NCI-H748 (cell line): Measurements from ENCODE around the gene DDX42.

Source experiments
- DNase-seq: peaks from one replicate; lab custom pipeline; 2025; ENCODE audit not compliant: unreplicated experiment; lab: John Stamatoyannopoulos, UW

Gene DDX42

DNA sequence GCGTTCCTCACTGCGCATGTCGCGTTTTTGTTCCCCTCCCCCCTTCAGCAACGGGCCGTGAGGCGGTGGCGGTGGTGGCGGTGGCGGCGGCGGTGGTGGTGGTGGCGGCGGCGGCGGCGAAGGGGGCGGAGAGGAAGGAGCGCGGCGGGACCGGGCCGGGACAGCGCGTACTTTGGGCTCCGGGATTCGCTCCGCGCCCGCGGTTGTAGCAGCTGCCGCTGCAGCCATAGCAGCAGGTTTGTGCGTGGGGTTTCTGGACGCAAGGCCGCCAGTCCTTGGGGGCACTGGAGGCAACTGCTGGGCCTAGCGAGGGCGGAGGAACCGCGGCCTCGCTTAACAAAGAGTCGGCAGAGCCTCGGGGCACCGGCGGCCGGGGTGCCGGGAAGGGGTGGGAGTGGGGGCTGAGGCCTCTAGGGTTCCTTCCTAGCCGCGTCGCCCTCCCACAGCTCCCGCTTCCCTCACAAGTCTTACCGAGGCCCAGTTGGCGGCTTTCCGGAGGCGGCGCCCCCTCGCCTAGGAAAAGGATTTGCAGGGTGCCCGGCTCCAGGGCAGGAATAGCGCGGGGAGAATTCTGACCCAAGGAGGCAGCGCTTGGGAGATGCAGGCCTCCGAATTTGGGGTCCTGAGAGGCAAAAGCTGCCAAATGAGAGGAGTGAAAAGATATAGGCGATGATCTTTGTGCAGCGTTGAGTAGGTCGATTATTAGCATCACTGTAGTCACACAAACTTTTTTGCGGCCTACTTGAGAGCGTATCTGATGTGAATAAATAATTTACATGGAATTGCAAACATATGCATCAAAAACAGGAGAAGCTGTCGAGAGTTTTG is at the start of gene DDX42:
DDX42 (plus strand) TSS at position 30 of the 828 bp plus-strand sequence. CDS start 12,880 bp downstream, outside the sequence.
- DNase-seq, result peak; percentile 70

- DNase-seq, result no peak
These were observed 38.3 kb upstream of the DDX42 start for GRCh38 chr17:63735691-63736090.

GRCh38 chr17:63740464-63741142 is 33.4 kb upstream of the DDX42 start:
- DNase-seq, result peak; percentile 26

DNA sequence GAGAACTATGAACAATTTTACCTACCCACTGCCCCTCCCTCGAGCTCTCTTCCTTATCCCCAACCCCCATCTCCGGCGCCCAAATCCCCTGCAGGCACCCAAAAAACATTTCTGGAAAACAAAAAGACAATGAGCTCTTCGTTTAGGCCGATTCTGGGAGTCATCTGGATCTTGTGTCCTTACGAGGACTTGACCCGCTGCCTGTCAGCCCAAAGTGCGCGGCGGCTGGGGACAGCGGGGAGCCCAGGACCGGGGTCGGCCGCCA is 32.9 kb upstream of the DDX42 start:
- no peak for DNase-seq

DNA sequence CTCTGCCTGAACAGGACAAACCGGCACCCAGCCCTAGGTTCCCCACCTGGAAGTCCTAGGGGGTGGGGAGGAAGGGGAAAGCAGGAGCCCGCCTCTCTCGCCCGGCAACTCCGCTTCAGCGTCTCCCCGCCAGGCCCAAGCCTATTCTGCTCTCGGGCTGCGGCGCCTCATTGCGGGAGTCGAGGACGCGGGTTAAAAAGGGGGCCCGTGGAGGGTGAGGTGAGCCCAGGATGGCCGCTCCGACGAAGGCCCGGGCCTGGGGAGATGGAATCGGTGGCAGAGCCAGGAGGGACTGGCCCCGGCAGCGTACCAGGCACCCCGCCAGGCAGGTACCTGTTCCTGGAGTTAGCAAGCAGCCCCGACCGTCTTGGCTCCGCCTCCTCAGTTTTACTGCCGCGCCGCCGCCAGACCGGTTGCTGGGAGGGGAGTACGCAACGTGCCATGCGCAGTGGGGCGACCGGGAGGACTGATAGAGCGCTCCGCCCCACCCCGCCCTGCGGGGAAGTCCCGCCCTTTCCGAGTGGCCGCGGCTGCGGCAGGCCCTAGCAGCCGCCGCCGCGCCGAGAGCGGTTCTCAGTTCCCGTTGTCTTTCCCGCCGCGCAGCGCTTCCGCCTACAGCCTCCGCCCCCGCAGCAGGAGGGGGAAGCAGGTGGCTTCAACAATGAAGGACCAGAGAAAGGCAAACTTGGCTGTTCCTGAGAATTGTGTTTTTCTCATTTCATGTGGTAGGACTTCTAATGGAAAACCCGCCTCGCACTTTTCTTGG is 32.4 kb upstream of the DDX42 start, which contains the start of gene STRADA:
STRADA (minus strand) TSS at position 392 of the 766 bp plus-strand sequence. CDS start 13,430 bp downstream, outside the sequence.
- DNase-seq, result peak; percentile 99

DNA sequence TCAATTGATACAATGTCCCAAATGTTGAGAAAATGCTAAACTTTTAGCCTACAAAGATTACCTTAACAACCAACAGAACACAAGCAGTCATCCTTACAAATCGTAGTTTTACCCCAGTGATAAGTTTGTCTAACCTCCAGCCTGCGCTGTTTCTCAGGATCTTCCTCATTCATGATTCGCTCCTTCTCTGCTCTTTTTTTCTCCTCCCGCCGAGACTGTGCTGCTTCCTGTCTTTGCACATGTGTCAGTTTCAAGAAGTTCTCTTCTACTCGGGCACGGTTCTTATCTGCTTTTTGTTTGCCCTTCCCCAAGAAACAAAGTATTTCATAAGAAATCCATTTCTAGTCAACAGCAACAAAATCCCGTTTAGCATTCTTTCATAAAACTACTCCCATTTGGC is 22.2 kb upstream of the DDX42 start:
- DNase-seq, result no peak

DNA sequence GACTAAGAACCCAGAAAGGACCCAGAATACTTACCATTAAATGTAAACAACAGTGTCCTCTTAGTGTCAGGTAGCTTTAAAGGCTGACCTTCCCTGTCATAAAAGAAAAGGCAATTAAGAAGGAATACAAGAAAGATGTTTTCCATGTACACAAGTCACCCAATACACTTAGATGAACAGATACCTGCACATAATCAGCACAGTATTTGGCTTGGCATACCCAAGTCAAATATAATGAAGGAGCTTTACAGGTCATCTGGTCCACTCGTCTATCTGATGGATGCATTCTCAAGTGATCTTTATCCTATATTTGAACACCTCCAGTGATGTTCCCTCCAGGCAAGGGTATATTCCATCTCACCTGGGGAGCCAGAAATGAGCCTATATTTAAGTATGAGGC is 21.3 kb upstream of the DDX42 start:
- no peak for DNase-seq

DNA sequence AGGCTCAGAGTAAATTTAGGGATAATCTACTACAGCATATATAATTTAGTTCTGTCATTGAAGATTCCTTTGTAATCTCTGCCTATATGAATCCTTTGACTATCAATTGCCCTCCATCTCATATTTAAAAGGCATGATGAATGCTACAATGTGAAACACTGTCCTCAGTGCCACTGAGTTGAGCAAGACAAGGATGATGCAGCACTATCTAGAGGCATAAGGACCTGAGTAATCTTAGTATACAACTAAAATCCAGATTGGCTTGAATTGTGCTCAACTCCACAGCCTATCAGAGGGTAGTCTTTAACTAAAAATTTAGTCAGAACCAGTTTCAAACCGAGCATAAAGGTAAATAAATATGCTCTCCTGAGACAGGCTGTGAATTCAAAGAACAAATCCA is 20.8 kb upstream of the DDX42 start:
- DNase-seq, result no peak

GRCh38 chr17:63754046-63754445 is 19.9 kb upstream of the DDX42 start:
- no peak for DNase-seq

DNA sequence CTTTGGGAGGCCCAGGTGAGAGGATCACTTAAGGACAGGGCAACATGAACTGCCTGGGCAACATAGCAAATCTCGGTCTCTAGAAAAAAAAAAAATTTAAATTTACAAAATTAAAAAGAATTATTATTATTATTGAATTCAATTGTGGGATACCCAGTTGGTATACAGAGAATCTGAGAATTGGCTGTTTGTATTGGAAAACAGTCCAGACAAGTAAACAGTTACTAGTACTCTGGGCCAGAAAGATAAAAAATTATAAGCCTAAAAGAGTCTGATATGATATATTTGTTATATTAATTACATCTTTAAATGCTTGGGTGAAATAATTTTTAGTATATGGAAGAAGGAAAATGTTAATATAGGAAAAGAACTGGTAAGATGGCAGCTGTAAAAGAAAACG is 15.5 kb upstream of the DDX42 start:
- no peak for DNase-seq

DNA sequence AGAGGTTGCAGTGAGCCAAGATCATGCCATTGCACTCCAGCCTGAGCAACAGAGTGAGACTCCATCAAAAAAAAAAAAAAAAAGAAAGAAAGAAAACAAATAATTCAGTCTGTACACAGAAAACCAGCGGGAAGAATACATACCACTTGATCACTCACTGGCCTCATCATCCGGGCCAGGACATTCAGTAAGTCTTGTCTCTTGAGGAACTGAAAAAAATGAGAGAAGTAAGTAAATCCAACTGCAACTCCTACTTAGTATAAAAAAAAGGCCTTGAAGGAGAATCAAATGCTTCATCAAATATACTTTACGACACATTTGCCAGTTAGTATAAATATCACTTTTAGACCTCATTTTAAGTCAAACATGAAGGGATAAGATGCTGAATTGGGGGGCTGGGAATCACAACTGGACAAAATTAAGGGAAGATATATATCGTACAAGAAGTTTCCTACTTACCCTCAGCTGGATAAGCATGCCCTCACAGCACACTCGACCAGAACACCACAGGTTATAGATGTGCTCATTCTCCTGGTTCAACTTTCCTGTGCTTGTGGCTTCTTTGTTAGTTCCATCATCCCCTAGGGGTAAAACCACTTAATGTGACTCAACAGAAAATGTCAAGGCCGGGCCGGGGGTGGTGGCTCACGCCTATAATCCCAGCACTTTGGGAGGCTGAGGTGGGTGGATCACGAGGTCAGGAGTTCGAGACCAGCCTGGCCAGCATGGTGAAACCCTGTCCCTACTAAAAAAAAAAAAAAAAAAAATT is 13.0 kb upstream of the DDX42 start:
- no peak for DNase-seq

DNA sequence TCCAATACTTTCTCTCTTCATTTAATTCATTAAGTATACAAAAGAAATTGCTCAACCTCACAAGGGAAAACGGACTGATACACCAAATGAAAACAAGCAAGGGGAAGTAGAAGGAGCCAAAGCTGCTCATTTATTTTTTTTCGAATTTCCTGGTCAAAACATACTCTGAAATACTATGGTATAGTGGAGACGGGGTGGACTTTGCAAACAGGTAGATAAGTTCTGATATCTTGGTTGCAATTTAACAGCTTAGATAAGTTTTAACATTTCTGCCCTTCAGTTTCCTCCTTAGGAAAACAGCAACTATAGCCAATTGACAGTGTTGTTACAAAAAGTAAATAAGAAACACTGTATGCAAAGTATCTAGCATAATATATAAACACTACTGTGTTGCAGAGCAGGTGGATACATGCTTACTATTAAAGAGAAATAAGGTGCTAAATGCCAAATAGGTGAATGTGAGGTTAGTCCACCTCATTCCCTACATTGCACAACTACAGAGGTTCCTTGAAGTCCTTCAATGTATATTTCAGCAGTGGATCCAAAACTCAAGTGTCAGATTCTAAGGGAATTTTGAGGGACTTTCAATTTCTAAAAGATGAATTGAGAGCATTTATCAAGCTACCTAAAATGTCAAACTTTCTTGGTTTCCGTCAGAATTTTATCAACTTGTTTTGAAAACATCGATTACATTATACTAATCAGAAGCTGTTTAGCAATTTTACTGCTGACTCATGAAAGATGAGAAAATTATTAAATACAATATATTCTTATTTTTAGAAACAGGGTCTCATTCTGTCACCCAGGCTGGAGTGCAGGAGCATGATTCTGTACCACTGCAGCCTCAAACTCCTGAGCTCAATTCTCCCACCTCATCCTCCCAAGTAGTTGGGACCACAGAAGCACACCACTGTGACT is 11.6 kb upstream of the DDX42 start:
- no peak for DNase-seq

GRCh38 chr17:63764716-63765115 is 9.3 kb upstream of the DDX42 start:
- DNase-seq, result no peak

DNA sequence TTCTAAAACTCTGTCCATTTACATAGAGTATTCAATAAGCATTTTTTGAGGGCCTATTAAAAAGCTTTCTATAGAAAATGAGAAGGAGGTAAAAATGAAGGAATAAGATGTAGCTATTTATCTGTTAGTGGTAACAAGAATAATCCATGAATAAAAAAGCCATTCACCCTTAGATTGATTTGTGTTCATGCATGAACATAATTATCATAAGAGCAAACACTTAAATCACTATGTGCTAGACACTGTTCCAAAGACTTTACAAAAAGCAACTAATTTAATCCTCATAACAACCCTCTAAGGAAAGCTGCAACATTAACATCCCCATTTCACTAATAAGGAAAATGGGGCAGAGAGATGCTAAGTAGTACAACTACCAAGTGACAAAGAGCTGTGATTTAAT is 7.2 kb upstream of the DDX42 start:
- DNase-seq, result no peak

- no peak for DNase-seq
These were observed 5.5 kb upstream of the DDX42 start for GRCh38 chr17:63768433-63768832.

DNA sequence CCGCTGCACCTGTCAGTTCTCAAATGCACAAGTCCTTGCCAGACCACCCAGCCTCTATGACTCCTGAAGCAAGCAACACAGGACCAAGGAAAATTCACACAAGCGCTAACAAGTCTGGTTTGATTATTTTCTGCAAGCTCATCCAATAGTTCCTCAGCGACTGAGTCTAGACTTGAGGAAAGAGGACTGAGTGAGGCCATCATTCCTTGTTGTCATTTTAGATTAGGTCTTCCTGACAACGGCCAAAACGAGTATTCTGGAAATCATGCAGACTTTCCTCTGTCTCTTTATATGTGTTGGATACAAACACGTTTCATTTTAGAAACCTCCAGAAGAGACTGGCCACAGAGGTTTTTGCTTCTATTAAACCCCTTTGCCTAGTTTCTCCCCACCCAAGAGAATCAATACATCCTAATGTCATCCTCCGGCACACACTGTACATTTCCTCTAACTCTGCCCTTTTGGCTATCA is 1.1 kb upstream of the DDX42 start:
- DNase-seq, result peak; percentile 21

DNA sequence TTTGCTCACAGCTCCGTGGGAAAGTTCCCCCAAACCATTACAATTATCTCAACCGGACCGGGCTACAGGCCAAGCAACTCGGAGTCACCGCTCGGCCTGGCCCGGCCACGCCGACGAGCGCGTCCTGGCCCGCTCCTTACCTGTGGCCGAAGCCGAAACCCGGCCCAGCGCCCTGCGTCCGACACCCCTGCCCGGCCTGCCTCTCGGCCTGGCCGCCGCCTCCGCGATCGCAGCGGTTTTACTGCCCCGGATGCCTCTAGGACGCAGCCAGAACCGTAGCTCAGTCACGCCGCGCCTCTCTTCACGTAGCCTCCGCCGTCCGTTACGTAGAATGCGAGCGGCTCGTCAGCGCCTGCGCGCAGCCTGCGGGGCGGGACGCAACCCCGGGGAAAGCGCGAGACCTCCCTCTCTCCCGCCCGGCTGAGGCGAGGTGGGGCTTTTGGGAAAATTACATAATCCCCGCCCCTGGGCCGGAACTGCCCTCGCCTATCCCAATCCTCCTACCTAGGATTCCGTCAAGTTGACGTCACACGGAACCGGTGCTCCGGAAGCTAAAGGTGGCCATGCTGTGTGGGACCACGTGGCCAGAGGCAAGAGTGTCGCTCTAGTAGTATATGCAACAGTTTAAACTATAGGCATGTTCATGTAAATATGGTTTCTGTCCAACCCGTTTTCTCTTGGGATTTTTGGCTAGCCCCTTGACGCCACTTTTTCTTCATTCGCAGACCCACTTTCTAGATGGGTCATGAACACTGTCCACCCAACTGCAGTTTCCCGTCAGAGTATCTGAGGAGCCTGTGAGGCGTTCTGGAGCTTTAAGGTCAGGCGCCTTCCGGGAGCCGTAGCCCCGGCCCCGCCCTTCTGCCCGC is 464 bp upstream of the DDX42 start, which contains the start of gene CCDC47:
CCDC47 (minus strand) TSS at position 326 of the 869 bp plus-strand sequence. CDS start 7,422 bp downstream, outside the sequence.
- DNase-seq, result peak; percentile 100

GRCh38 chr17:63774969-63775265 is 947 bp downstream of the DDX42 start:
- no peak for DNase-seq

- no peak for DNase-seq
These were observed 1.4 kb downstream of the DDX42 start for GRCh38 chr17:63775420-63775819.
